Neural cell (in vitro differentiated cells): ENCODE results near the gene ATF7. TPM values are rescaled to one million over a fixed set of nuclear protein-coding genes. Genes with fewer than 3 reads are reported as not detected.

Experiments used
- H2AFZ ChIP-seq: fragments of 200-600, 300-800 bp; sonication (generic), shearing (Covaris generic); 2 replicates; pipeline ENCODE4 v1.6.0; 2014; ENCODE audit warnings: low read depth, mild to moderate bottlenecking, antibody characterized with exemption, low read length, moderate library complexity
- H3F3A ChIP-seq: fragments of 200-600 bp; shearing (Covaris generic); 2 replicates; pipeline ENCODE4 v1.6.1; 2016; ENCODE audit warnings: mild to moderate bottlenecking, moderate library complexity, mixed read lengths, antibody characterized with exemption, low read length; ENCODE audit not compliant: insufficient read depth, poor library complexity, severe bottlenecking
- H3K27ac ChIP-seq: fragments of 200-600, 300-800 bp; sonication (generic), shearing (Covaris generic); 2 replicates; pipeline ENCODE4 v1.5.1; 2014; ENCODE audit warnings: mild to moderate bottlenecking, low read length, moderate library complexity
- H3K27me3 ChIP-seq: fragments of 300-800, 200-600 bp; sonication (generic), shearing (Covaris generic); 2 replicates; pipeline ENCODE4 v1.6.0; 2014; ENCODE audit warnings: mild to moderate bottlenecking, low read depth, low read length, moderate library complexity; ENCODE audit not compliant: insufficient read depth
- H3K36me3 ChIP-seq: fragments of 300-800, 200-600 bp; sonication (generic), shearing (Covaris generic); 2 replicates; pipeline ENCODE4 v1.5.1; 2014; ENCODE audit warnings: mild to moderate bottlenecking, antibody characterized with exemption, low read length, moderate library complexity; ENCODE audit not compliant: insufficient read depth
- H3K4me2 ChIP-seq: fragments of 300-800, 200-600 bp; sonication (generic), shearing (Covaris generic); 2 replicates; pipeline ENCODE4 v1.6.0; 2014; ENCODE audit warnings: mild to moderate bottlenecking, low read length
- H3K4me3 ChIP-seq: fragments of 300-800, 200-600 bp; sonication (generic), shearing (Covaris generic); 2 replicates; pipeline ENCODE4 v1.5.1; 2014; ENCODE audit warnings: mild to moderate bottlenecking, low read length, moderate library complexity
- H3K79me2 ChIP-seq: fragments of 200-600 bp; shearing (Covaris generic); replicated peaks from 2 replicates; pipeline ENCODE4 v1.6.0; 2014; ENCODE audit warnings: mild to moderate bottlenecking, low read length, moderate library complexity; ENCODE audit not compliant: insufficient read depth
- H3K9ac ChIP-seq: fragments of 300-800, 200-600 bp; sonication (generic), shearing (Covaris generic); 2 replicates; pipeline ENCODE4 v1.6.1; 2016; ENCODE audit warnings: mild to moderate bottlenecking, low read length, mixed read lengths
- H3K9me2 ChIP-seq: fragments of 200-600 bp; shearing (Covaris generic); 2 replicates; pipeline ENCODE4 v1.6.1; 2016; ENCODE audit warnings: mild to moderate bottlenecking, low read length, mixed read lengths; ENCODE audit not compliant: insufficient read depth
- H3K9me3 ChIP-seq: fragments of 200-600, 300-800 bp; sonication (generic), shearing (Covaris generic); 2 replicates; pipeline ENCODE4 v1.6.1; 2016; ENCODE audit warnings: mild to moderate bottlenecking, mixed run types, low read length, moderate library complexity, mixed read lengths
- H4K20me1 ChIP-seq: fragments of 200-600 bp; shearing (Covaris generic); 2 replicates; pipeline ENCODE4 v1.6.1; 2016; ENCODE audit warnings: mild to moderate bottlenecking, mixed run types; ENCODE audit not compliant: insufficient read depth
- CTCF ChIP-seq: fragments of 450-650 bp; IDR thresholded peaks from 2 replicates; pipeline ENCODE4 v1.5.1; 2014; ENCODE audit warnings: antibody characterized with exemption, mild to moderate bottlenecking, moderate library complexity; ENCODE audit not compliant: poor library complexity, severe bottlenecking
- EP300 ChIP-seq: fragments of 450-650 bp; conservative IDR thresholded peaks from 2 replicates; pipeline ENCODE4 v1.6.1; 2014; ENCODE audit warnings: antibody characterized with exemption, mild to moderate bottlenecking, moderate library complexity; ENCODE audit not compliant: poor library complexity, severe bottlenecking
- EZH2 ChIP-seq: fragments of 200-600, 300-800 bp; shearing (Covaris generic), sonication (generic); IDR thresholded peaks from 2 replicates; pipeline ENCODE4 v1.6.1; 2014; ENCODE audit warnings: antibody characterized with exemption, low read length, borderline replicate concordance, mild to moderate bottlenecking; ENCODE audit not compliant: insufficient read depth, poor library complexity, severe bottlenecking
- MXI1 ChIP-seq: fragments of 450-650 bp; conservative IDR thresholded peaks from 2 replicates; pipeline ENCODE4 v1.6.1; 2014; ENCODE audit warnings: antibody characterized with exemption, mild to moderate bottlenecking; ENCODE audit not compliant: poor library complexity, severe bottlenecking
- POLR2AphosphoS5 ChIP-seq: IDR thresholded peaks from 2 replicates; pipeline ENCODE4 v1.6.1; 2012
- RAD21 ChIP-seq: fragments of 450-650 bp; conservative IDR thresholded peaks from 2 replicates; pipeline ENCODE4 v1.6.1; 2014; ENCODE audit warnings: antibody characterized with exemption, mild to moderate bottlenecking, moderate library complexity
- SMC3 ChIP-seq: fragments of 450-650 bp; conservative IDR thresholded peaks from 2 replicates; pipeline ENCODE4 v1.6.1; 2014; ENCODE audit warnings: antibody characterized with exemption, mild to moderate bottlenecking, moderate library complexity; ENCODE audit not compliant: poor library complexity
- TAF1 ChIP-seq: IDR thresholded peaks from 2 replicates; pipeline ENCODE4 v1.6.1; 2012; ENCODE audit warnings: low read depth
- polyA plus RNA-seq: library from polyadenylated mRNA; depleted of rRNA; stranded (reverse); fragments of >200 nt; gene quantifications from 2 replicates; pipeline ENCODE4 v1.2.3, GENCODE V29; 2014
- TF ChIP-seq, protein P1 (sequence below): IDR thresholded peaks from 2 replicates; pipeline ENCODE4 v1.6.1; 2012; ENCODE audit warnings: borderline replicate concordance

Gene ATF7
- polyA plus RNA-seq, 1 donor from 2014 or later = 6.3 TPM

- no peaks in the 10 kb centered on the region for H4K20me1 ChIP-seq
Measured at GRCh38 chr12:53625373-53625945, 723 bp downstream of the ATF7 start.

GRCh38 chr12:53624956-53625355, 1.2 kb downstream of the ATF7 start:
- Histone ChIP-seq H3K4me2 (peak overlapping the region; percentile 80), H3K27me3 (no peaks in the 10 kb centered on the region), H3F3A (no peaks in the 10 kb centered on the region), H3K79me2 (peaks cover 41% of the 10 kb centered on the region), H3K9me2 (no peaks in the 10 kb centered on the region), H4K20me1 (no peaks in the 10 kb centered on the region), H3K27ac (no peak overlapping the region), H3K36me3 (no peaks in the 10 kb centered on the region), H2AFZ (no peak overlapping the region), H3K9me3 (no peaks in the 10 kb centered on the region), H3K9ac (peak overlapping the region; percentile 87), H3K4me3 (peak overlapping the region; percentile 71)
- TF ChIP-seq TAF1 (no peak), POLR2AphosphoS5 (no peak), EZH2 (no peak), RAD21 (no peak), CTCF (no peak), MXI1 (no peak), SMC3 (no peak)
- TF ChIP-seq, protein P1, sequence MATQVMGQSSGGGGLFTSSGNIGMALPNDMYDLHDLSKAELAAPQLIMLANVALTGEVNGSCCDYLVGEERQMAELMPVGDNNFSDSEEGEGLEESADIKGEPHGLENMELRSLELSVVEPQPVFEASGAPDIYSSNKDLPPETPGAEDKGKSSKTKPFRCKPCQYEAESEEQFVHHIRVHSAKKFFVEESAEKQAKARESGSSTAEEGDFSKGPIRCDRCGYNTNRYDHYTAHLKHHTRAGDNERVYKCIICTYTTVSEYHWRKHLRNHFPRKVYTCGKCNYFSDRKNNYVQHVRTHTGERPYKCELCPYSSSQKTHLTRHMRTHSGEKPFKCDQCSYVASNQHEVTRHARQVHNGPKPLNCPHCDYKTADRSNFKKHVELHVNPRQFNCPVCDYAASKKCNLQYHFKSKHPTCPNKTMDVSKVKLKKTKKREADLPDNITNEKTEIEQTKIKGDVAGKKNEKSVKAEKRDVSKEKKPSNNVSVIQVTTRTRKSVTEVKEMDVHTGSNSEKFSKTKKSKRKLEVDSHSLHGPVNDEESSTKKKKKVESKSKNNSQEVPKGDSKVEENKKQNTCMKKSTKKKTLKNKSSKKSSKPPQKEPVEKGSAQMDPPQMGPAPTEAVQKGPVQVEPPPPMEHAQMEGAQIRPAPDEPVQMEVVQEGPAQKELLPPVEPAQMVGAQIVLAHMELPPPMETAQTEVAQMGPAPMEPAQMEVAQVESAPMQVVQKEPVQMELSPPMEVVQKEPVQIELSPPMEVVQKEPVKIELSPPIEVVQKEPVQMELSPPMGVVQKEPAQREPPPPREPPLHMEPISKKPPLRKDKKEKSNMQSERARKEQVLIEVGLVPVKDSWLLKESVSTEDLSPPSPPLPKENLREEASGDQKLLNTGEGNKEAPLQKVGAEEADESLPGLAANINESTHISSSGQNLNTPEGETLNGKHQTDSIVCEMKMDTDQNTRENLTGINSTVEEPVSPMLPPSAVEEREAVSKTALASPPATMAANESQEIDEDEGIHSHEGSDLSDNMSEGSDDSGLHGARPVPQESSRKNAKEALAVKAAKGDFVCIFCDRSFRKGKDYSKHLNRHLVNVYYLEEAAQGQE = no peak

More at GRCh38 chr12:53625373-53625945, 723 bp downstream of the ATF7 start:
- H3K9me3 ChIP-seq = no peaks in the 10 kb centered on the region
- H3K27ac ChIP-seq = peak overlapping the region; percentile 19
- H3K36me3 ChIP-seq = no peaks in the 10 kb centered on the region
- no peaks in the 10 kb centered on the region for H3F3A ChIP-seq
- no peak for TF ChIP-seq POLR2AphosphoS5
- TF ChIP-seq CTCF = no peak
- no peak for TF ChIP-seq EZH2
- TF ChIP-seq TAF1 = no peak
- no peak for TF ChIP-seq EP300
- TF ChIP-seq, protein P1 = no peak
- TF ChIP-seq RAD21 = no peak
- TF ChIP-seq MXI1 = no peak
- no peak for TF ChIP-seq SMC3
- no peak overlapping the region for H2AFZ ChIP-seq
- peak overlapping the region; percentile 87 for H3K9ac ChIP-seq
- H3K4me3 ChIP-seq = peak overlapping the region; percentile 71
- H3K79me2 ChIP-seq = peaks cover 41% of the 10 kb centered on the region
- H3K27me3 ChIP-seq = no peaks in the 10 kb centered on the region
- H3K9me2 ChIP-seq = no peaks in the 10 kb centered on the region
- H3K4me2 ChIP-seq = peak overlapping the region; percentile 80
